GM12873 (cell line): ENCODE measurements around the gene MLLT1.

Experiments
- CTCF ChIP-seq: IDR thresholded peaks from 2 replicates; pipeline ENCODE4 v1.5.1; 2012; ENCODE audit warnings: low read depth, mild to moderate bottlenecking, moderate library complexity, low read length, control low read depth; ENCODE audit not compliant: insufficient read depth; ENCODE audit errors: missing control alignments

MLLT1 gene

DNA sequence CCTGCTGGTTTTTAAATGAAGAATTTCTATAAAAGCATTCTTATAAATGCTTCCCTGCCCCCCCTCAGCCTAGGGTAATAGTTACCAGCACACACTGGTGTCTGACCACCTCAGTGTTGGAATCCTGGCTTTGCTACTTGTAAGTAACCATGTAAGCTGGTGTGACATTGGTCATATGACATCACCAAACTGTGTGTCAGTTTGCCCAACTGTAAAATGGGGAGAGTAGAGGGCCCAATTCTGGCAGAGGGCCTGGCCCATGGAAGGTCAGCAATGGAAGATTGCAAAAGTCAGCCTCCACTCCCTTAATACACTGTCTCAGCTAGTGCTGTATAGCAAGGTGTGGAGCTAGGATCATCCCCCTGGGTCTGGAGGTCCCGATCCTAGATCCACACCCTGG, 112.7 kb downstream of the MLLT1 start:
- no peak for TF ChIP-seq CTCF

- TF ChIP-seq CTCF = no peak
Measured at GRCh38 chr19:6164906-6165531, 114.8 kb downstream of the MLLT1 start.

DNA sequence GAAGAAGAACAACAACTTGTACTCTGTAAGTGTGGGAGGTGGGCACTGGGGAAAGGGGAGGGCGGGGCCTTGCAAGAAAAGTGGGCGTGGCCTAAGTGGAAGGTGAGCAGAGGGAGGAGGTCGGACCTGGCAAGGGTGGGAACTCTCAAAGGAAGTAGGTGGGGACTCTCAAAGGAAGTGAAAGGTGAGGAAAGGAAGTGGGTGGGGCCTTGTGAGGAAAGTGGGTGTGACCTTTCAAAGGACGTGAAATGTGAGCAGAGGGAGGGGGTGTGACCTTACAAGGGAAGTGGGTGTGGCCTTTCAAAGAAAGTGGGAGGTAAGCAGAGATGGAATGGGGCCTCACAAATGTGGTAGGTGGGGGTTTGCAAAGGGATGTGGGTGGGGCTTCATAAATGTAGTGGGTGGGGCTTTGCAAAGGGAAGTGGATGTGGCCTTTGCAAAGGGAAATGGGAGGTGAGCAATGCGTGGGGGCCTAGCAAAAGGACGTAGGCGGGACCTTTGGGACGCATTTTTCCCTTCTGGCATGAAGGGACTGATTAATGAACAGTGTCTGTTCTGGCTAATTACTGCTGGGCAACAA, 118.4 kb downstream of the MLLT1 start:
- no peak for TF ChIP-seq CTCF
